Measurements from ENCODE around the gene FAM184B. TPM values are rescaled to one million over a fixed set of nuclear protein-coding genes. Genes with fewer than 3 reads are reported as not detected.
"Not testable (repeated sequence)": the region's sequence is repeated elsewhere in the genome, so short reads cannot be mapped to it uniquely, and the experiment has no call there.

The FAM184B gene
- total and polyA plus RNA-seq, 2 of the 4 experiments (the other 2 are of a cell fraction): 0.07 to 0.18 TPM

DNA sequence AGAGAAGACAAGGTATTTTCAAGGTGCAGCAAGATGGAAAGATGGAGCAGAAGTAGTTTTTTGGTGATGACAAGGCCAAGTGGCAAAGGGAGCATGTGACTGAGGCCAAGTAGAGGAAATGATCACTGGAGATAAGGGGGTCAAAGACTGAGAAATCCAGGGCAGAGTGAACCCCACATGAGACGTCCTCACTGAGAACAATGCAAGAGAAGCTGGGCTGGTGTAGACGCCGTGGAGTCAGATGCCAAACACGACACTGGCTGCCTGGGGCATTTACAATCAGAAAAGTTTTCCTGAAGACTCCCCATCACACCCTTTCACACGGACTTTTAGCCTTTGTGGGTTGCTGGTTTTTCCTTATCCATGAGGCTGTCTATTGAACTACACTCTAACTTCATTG lies 69.3 kb downstream of the FAM184B start:
- Histone ChIP-seq H4K20me1 (ENCODE audit: insufficient read depth, low read length) (no peaks in the 10 kb centered on the region), H3K9me3 (ENCODE audit: control insufficient read depth, insufficient read depth, low read length) (no peaks in the 10 kb centered on the region), H2BK5ac (ENCODE audit: low read depth, low read length, poor library complexity, severe bottlenecking) (no peak overlapping the region), H3K4me1 (ENCODE audit: control insufficient read depth, insufficient read depth, low read length) (no peaks in the 10 kb centered on the region), H3K9me1 (ENCODE audit: insufficient read depth, low read length) (no peaks in the 10 kb centered on the region), H3K27me3 (ENCODE audit: control insufficient read depth, insufficient read depth, low read length) (no peaks in the 10 kb centered on the region; the same call in 1 of the 2 replicates), H2AK5ac (ENCODE audit: low read depth, low read length) (no peak overlapping the region), H2AFZ (replicated peaks; ENCODE audit: low read length, poor library complexity) (no peak overlapping the region), H4K8ac (ENCODE audit: low read depth in 2 of 2, low read length in 2 of 2) (no peak overlapping the region), H3K23ac (ENCODE audit: low read depth, low read length) (no peak overlapping the region), H2AK9ac (replicated peaks; ENCODE audit: low read depth, low read length, poor library complexity) (no peak overlapping the region), H3K4ac (ENCODE audit: low read depth, low read length) (no peak overlapping the region), H4K5ac (ENCODE audit: low read depth, low read length) (no peak overlapping the region), H3K9ac (ENCODE audit: low read depth, low read length) (no peak overlapping the region), H3K14ac (replicated peaks; ENCODE audit: low read depth, low read length) (no peak overlapping the region), H3K79me1 (ENCODE audit: low read depth in 1 of 2, low read length in 2 of 2) (no peaks in the 10 kb centered on the region), H3K27ac (ENCODE audit: insufficient read depth, low read length) (no peak overlapping the region), H2BK120ac (ENCODE audit: low read depth, low read length) (no peak overlapping the region), H2BK20ac (ENCODE audit: low read depth, low read length) (no peak overlapping the region), H2BK15ac (ENCODE audit: low read depth, low read length) (no peak overlapping the region), H3K18ac (ENCODE audit: low read depth, low read length) (no peak overlapping the region), H3K4me2 (ENCODE audit: low read depth, low read length) (no peak overlapping the region), H3K4me3 (ENCODE audit: insufficient read depth, low read depth, low read length) (no peak overlapping the region), H3K56ac (ENCODE audit: extremely low read depth, insufficient read depth, low read length) (no peak overlapping the region), H3K36me3 (ENCODE audit: control insufficient read depth, insufficient read depth, low read length) (no peaks in the 10 kb centered on the region), H4K91ac (ENCODE audit: insufficient read depth, low read depth, low read length) (no peak overlapping the region)
- intact Hi-C loops (cut with micrococcal nuclease) (no loop called here), in situ Hi-C loops (cut with MboI; ENCODE audit: low sequenced_read_pairs) (no loop called here), dilution Hi-C loops (cut with HindIII; ENCODE audit: low sequenced_read_pairs, unreplicated experiment) (no loop called here)
- no TSS peak for BruUV-seq (replicated peaks)
- CTCF ChIA-PET: no interaction called here
- TF ChIP-seq RCOR1 (IDR thresholded peaks at IDR 0.05; ENCODE audit: insufficient replicate concordance, low read length) (no peak), FOS (IDR thresholded peaks at IDR 0.05; ENCODE audit: low read depth, low read length) (no peak), NFE2L2 (IDR thresholded peaks at IDR 0.05; ENCODE audit: low read depth, low read length) (no peak), SMC3 (IDR thresholded peaks at IDR 0.05; ENCODE audit: low read depth, low read length) (no peak)
- DNase-seq (no peak), ATAC-seq (ENCODE audit: low read depth) (no peak)
- POLR2A ChIA-PET (ENCODE audit: unreplicated experiment): no interaction called here
- 60% methylated on average over 1 of the region's 5 CpGs; no CpG with 5 or more reads in 1 of the 2 experiments for WGBS, 2 experiments (ENCODE audit: extremely low coverage in 2 of 2, insufficient read length in 1 of 2)

DNA sequence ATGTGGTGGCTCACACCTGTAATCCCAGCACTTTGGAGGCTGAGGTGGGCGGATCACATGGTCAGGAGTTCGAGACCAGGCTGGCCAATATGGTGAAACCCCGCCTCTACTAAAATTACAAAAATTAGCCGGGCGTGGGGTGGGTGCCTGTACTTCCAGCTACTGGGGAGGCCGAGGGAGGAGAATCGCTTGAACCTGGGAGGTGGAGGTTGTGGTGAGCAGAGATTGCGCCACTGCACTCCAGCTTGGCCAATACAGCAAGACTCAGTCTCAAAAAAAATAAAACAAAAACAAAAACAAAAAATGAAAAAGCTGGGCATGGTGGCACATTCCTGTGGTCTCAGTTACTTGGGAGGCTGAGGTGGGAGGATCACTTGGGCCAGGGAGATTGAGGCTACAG lies 70.2 kb downstream of the FAM184B start:
- H2BK15ac ChIP-seq (ENCODE audit: low read depth, low read length); POLR2A ChIA-PET (ENCODE audit: unreplicated experiment); DNase-seq; H3K4ac ChIP-seq (ENCODE audit: low read depth, low read length); H3K79me1 ChIP-seq (ENCODE audit: low read depth in 1 of 2, low read length in 2 of 2); H3K4me3 ChIP-seq (ENCODE audit: insufficient read depth, low read depth, low read length); H3K4me2 ChIP-seq (ENCODE audit: low read depth, low read length); H4K5ac ChIP-seq (ENCODE audit: low read depth, low read length); H2AFZ ChIP-seq (replicated peaks; ENCODE audit: low read length, poor library complexity); H2AK9ac ChIP-seq (replicated peaks; ENCODE audit: low read depth, low read length, poor library complexity); in situ Hi-C loops (cut with MboI; ENCODE audit: low sequenced_read_pairs); H3K56ac ChIP-seq (ENCODE audit: extremely low read depth, insufficient read depth, low read length); H3K9me1 ChIP-seq (ENCODE audit: insufficient read depth, low read length); H2AK5ac ChIP-seq (ENCODE audit: low read depth, low read length); H3K23ac ChIP-seq (ENCODE audit: low read depth, low read length); H2BK20ac ChIP-seq (ENCODE audit: low read depth, low read length); H3K9ac ChIP-seq (ENCODE audit: low read depth, low read length); H3K27me3 ChIP-seq (ENCODE audit: control insufficient read depth, insufficient read depth, low read length); dilution Hi-C loops (cut with HindIII; ENCODE audit: low sequenced_read_pairs, unreplicated experiment); H3K4me1 ChIP-seq (ENCODE audit: control insufficient read depth, insufficient read depth, low read length); CTCF ChIA-PET; H2BK120ac ChIP-seq (ENCODE audit: low read depth, low read length); H4K91ac ChIP-seq (ENCODE audit: insufficient read depth, low read depth, low read length); H3K36me3 ChIP-seq (ENCODE audit: control insufficient read depth, insufficient read depth, low read length); ATAC-seq (ENCODE audit: low read depth); H3K14ac ChIP-seq (replicated peaks; ENCODE audit: low read depth, low read length); intact Hi-C loops (cut with micrococcal nuclease); H3K18ac ChIP-seq (ENCODE audit: low read depth, low read length); BruUV-seq (replicated peaks); H2BK5ac ChIP-seq (ENCODE audit: low read depth, low read length, poor library complexity, severe bottlenecking); H4K8ac ChIP-seq (ENCODE audit: low read depth in 2 of 2, low read length in 2 of 2); H4K20me1 ChIP-seq (ENCODE audit: insufficient read depth, low read length); H3K27ac ChIP-seq (ENCODE audit: insufficient read depth, low read length); H3K9me3 ChIP-seq (ENCODE audit: control insufficient read depth, insufficient read depth, low read length): not testable (repeated sequence)
- WGBS, 2 experiments (ENCODE audit: extremely low coverage in 2 of 2, insufficient read length in 1 of 2): no CpG with 5 or more reads among the region's 8 CpGs
